GM04503 (cell line): ENCODE data around the gene PPP1CB.
A peak's percentile ranks its signal among the peaks of the same experiment; 100 is the strongest.

Experiments used
- DNase-seq: peaks from one replicate; pipeline ENCODE4 v3.0.0-alpha.2; 2012; ENCODE audit warnings: low read depth

The PPP1CB gene

GRCh38 chr2:28745876-28746275 is 5.8 kb upstream of the PPP1CB start:
- no peak for DNase-seq

GRCh38 chr2:28746429-28747111 is 5.1 kb upstream of the PPP1CB start:
- DNase-seq = no peak

DNA sequence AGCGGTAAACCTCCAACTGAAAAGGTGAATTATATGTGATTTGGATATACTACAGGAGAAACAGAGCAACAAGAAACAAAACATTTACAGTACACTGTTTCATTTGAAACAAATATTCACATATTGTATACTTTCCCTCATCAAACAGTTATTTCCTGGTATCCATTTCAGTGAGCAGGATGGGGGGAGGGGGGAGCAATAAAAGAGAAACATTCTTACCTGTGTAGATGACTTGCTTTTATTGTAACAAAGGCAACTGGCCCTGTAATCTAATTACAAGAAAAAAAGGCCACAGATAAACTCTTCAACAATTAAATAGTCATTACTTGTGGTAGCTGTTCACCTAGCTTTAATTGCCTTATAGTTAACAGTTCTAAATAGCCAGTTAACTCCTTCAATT is 3.9 kb upstream of the PPP1CB start:
- no peak for DNase-seq

DNA sequence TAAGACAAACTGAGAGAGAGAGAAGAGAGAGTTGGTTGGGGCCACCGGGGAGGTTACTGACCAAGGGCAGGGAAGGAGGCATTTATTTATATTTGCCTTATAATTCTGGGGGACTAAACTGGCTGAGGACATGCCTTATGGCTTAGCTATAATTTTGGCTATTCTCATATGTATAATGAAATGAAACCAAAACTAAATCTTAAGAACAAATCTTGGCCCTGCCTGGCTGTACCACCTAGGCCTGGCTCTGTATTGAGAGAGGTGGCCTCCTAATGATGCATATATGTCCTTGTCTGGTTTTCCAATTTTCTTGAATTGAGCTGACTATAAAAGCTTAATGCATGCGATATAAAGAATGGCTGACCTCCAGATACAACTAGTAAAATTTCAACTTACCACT is 3.5 kb upstream of the PPP1CB start:
- DNase-seq = no peak

- DNase-seq = no peak
Observed at GRCh38 chr2:28748941-28749340, 2.7 kb upstream of the PPP1CB start.

DNA sequence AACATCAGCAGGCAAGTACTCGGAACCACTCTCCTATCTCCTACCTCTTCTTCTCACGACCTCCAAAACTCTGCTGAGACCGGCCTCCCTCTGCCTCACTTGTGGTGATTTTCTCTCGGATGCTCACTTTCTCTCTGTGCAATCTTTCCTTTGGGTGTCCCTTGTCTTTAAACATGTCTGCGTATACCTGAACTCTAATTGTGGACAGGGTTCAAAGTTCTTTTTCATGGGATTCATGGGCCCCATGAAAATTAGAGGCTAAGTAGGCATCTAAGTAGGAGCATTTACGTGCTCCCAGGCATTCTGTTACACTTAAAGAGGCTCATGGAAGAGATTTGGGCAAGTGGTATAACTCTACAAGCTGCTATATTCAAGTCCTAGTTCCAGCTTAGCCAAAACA is 2.1 kb upstream of the PPP1CB start:
- no peak for DNase-seq

GRCh38 chr2:28750316-28751251 is 1.0 kb upstream of the PPP1CB start:
- DNase-seq = no peak

DNA sequence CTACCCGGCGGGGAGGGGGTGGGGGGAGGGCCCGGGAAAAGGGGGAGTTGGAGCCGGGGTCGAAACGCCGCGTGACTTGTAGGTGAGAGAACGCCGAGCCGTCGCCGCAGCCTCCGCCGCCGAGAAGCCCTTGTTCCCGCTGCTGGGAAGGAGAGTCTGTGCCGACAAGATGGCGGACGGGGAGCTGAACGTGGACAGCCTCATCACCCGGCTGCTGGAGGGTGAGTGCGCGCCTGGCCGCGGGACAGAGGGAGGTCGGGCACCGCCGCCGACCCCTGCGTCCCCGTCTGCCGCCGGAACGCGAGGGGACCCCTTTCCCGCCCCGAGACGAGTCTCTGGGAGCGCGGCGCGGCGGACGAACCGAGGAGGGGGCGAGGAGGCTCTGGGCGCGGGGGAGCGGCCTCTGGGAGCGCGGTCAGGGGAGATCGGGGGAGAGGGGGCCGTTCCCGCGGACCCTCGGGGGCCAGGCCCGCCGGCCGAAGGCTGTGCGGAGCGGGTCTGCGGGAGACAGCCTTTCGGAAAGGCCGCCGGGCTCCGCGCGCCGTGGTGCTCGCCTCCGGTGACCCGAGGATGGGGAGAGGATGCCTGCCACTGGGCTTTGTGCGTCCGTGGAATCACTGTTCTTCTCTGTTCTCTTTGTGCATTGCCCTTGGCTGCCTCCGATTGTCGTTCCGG is 463 bp downstream of the PPP1CB start:
- no peak for DNase-seq

- no peak for DNase-seq
Observed at GRCh38 chr2:28752631-28753376, 1.2 kb downstream of the PPP1CB start.

GRCh38 chr2:28754321-28754720 is 2.7 kb downstream of the PPP1CB start:
- DNase-seq = no peak

- no peak for DNase-seq
Observed at GRCh38 chr2:28755421-28755820, 3.8 kb downstream of the PPP1CB start.

DNA sequence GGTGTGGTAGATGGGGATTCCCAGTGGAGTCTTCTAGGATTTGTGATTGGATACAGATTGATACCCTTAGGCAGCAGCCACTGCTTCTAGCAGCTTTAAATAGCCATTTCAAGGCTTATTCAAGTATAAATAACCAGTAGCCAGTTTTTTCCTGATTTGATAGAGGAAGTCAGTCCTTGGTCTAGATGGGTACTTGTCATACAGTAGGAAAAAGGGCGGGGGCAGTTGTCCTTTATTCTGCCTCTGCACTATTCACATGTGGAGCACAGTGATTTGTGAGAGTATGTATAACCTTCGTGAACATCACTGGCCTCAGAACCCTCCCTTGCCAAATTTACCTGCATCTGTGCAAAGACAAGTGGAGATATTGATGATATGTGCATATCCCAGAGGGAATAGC is 6.8 kb downstream of the PPP1CB start:
- DNase-seq = no peak

- DNase-seq = no peak
Observed at GRCh38 chr2:28761420-28761819, 9.8 kb downstream of the PPP1CB start.

DNA sequence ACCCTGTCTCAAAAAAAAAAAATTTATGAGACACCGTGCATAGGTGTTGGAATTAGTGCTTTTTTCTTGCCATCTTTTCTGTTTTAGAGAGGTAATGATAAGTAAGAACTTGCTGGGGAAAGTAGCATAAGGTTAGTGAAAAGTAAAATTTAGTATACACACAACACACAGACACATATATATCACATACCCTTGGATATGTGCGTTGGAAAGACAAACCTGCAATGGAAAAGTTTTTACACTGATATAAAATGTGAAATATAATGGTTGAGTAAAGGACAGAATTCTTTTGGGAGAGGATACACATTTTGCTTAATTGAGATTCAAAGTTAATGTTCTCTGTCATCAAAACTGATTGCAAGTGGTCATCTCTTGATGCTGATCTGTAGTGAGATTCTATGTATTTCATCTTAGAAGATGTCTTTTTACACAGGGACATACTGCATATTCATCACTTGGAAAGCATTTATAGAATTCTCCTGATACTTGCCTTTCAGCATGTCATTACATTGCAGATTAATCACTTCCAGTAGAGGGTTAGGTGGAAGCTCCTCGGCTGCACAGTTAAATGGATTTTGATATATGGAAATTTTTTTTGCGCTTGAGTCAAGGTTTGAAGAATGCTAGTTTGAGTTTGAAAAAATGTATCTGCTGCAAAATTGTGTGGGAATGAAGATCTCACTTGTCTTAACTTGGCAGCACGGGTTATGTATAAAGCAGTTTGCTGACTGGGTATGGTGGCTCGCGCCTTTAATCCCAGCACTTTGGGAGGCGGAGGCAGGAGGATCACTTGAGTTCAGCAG is 13.5 kb downstream of the PPP1CB start:
- DNase-seq = peak; percentile 67

DNA sequence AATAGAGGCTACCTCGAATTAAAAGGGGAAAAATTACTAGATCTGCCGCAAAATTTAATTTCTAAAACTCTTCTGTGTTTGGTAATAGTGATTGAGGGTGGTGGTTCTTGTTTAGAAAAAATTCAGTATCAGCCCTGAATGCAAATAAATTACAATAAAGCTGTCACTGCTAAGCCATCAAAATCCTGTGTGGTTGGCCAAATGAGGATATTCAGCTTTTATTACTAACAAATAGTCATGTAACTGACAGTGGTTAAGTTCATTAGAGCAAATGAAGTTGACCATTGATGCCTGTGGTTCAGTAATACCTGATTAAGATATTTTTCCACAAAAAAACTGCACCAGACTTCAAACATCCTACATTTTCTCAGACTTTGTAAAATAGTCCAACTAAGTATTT is 14.4 kb downstream of the PPP1CB start:
- no peak for DNase-seq

GRCh38 chr2:28767337-28767736 is 15.7 kb downstream of the PPP1CB start:
- DNase-seq = no peak

GRCh38 chr2:28768422-28768821 is 16.8 kb downstream of the PPP1CB start:
- DNase-seq = no peak

DNA sequence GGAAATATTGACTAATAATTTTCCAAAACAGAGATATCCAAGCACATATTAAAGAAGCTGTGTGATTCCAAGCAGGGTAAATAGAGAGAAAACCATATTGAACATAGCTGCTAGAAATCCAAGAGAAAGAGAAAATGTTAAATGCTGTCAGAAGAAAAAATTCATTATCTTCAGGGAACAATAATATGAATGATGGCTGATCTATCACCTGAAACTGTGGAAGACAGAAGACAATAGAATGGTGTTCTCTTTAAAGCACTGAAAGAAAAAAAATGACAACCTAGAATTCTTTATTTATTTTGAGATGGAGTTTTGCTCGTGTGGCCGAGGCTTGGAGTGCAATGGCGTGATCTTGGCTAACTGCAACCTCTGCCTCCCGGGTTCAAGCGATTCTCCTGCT is 17.3 kb downstream of the PPP1CB start:
- no peak for DNase-seq

DNA sequence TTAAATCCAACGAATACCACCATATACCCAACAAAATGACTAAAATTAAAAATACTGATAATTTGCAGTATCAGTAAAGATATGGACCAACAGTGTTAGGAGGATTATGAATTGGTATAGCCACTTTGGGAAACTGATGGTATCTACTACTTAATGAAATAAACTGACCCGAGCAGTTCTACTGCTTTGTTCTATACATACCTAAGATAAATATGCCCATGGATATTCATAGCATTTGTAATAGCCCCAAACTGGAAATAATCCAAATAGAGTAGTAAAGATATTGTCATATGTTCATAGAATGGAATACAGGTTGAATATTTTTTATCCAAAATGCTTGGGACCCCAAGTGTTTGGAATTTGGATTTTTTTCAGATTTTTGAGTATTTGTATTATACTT is 20.7 kb downstream of the PPP1CB start:
- DNase-seq = no peak

DNA sequence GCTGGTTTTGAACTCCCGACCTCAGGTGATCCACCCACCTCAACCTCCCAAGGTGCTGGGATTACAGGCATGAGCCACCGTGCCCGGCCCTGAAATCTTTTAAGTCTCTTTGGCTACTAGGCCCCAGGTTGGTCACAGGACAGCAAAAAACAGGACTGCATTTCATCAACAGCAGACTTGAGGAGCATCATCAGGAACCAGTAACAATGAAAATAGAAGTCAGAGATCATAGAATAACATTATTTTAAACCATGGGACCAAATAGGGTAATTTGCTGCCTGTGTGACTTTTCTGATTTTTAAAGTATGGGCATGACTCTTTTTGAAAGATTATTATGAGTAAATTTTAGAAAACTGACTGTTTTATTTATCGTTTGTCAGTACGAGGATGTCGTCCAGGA is 24.8 kb downstream of the PPP1CB start:
- no peak for DNase-seq

DNA sequence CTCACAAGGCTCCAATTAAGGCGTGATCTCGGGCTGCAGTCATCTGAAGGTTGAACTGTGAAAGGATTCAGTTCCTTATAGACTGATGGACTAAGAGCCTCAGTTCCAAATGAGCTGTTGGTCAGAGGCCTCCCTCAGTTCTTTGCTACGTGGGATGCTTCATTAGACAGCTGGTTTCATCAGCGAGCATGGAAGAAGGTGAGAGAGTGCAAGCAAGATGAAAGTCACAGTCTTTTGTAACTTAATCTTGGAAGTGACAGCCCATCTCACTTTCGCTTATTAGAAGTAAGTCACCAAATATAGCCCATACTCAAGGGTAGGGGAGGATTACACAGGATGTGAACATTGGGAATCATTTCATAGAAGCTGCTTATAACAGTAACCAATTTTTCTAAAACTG is 26.8 kb downstream of the PPP1CB start:
- no peak for DNase-seq
